SK-N-MC (cell line): Measurements from ENCODE around the gene ALDH3B2.

Experiments used
- DNase-seq: peaks from one replicate; pipeline ENCODE4 v3.0.0-alpha.2; 2011; ENCODE audit warnings: low read depth, low spot score
- H3K27ac ChIP-seq: fragments of 200-600 bp; sonication (generic); 2 replicates; pipeline ENCODE4 v1.5.1; 2016; ENCODE audit warnings: mixed run types
- H3K36me3 ChIP-seq: fragments of 200-600 bp; sonication (generic); 2 replicates; pipeline ENCODE4 v1.6.1; 2017; ENCODE audit warnings: antibody characterized with exemption, low read length, mixed read lengths; ENCODE audit not compliant: insufficient read depth
- H3K4me3 ChIP-seq: fragments of 200-600 bp; sonication (generic); 2 replicates; pipeline ENCODE4 v1.5.1; 2016
- H3K9ac ChIP-seq: fragments of 200-600 bp; sonication (generic); 2 replicates; pipeline ENCODE4 v1.8.0; 2017; ENCODE audit warnings: mixed run types, mixed read lengths; ENCODE audit not compliant: insufficient read length
- H3K9me3 ChIP-seq: fragments of 200-600 bp; sonication (generic); 2 replicates; pipeline ENCODE4 v1.6.1; 2017; ENCODE audit warnings: low read depth, mild to moderate bottlenecking, antibody characterized with exemption, low read length, moderate library complexity, mixed read lengths
- EZH2 ChIP-seq: fragments of 200-600 bp; sonication (generic); IDR thresholded peaks from one replicate; pipeline ENCODE4 v1.6.1; 2017; ENCODE audit warnings: antibody characterized with exemption
- FOXP2 ChIP-seq: optimal IDR thresholded peaks from 2 replicates; pipeline ENCODE3; 2011; ENCODE audit warnings: mild to moderate bottlenecking, moderate library complexity; ENCODE audit not compliant: insufficient read depth; ENCODE audit errors: extremely low read length, control extremely low read depth
- POLR2AphosphoS5 ChIP-seq: IDR thresholded peaks from 2 replicates; pipeline ENCODE4 v1.6.1; 2012; ENCODE audit warnings: mild to moderate bottlenecking, low read depth, low read length, borderline replicate concordance

The ALDH3B2 gene

GRCh38 chr11:67700548-67701262 is 26.3 kb upstream of the ALDH3B2 start:
- DNase-seq, result no peak
- H3K9me3 ChIP-seq, result no peaks in the 10 kb centered on the region
- no peak overlapping the region for H3K4me3 ChIP-seq
- TF ChIP-seq FOXP2, result no peak
- no peak for TF ChIP-seq EZH2
- TF ChIP-seq POLR2AphosphoS5, result no peak
- no peak overlapping the region for H3K27ac ChIP-seq
- no peak overlapping the region for H3K9ac ChIP-seq
- H3K36me3 ChIP-seq, result no peaks in the 10 kb centered on the region

GRCh38 chr11:67700141-67700540 is 25.7 kb upstream of the ALDH3B2 start:
- TF ChIP-seq POLR2AphosphoS5 (no peak), EZH2 (no peak), FOXP2 (no peak)
- no peak for DNase-seq
- Histone ChIP-seq H3K9me3 (no peaks in the 10 kb centered on the region), H3K27ac (no peak overlapping the region), H3K9ac (no peak overlapping the region), H3K36me3 (no peaks in the 10 kb centered on the region), H3K4me3 (no peak overlapping the region)

GRCh38 chr11:67699521-67699920 is 25.1 kb upstream of the ALDH3B2 start:
- TF ChIP-seq EZH2, result no peak
- TF ChIP-seq FOXP2, result no peak
- no peak for TF ChIP-seq POLR2AphosphoS5
- no peak for DNase-seq
- Histone ChIP-seq H3K4me3 (no peak overlapping the region), H3K9ac (no peak overlapping the region), H3K27ac (no peak overlapping the region), H3K36me3 (no peaks in the 10 kb centered on the region), H3K9me3 (no peaks in the 10 kb centered on the region)

GRCh38 chr11:67698247-67698646 is 23.8 kb upstream of the ALDH3B2 start:
- no peak overlapping the region for H3K27ac ChIP-seq
- DNase-seq, result no peak
- no peaks in the 10 kb centered on the region for H3K36me3 ChIP-seq
- H3K4me3 ChIP-seq, result no peak overlapping the region
- no peak overlapping the region for H3K9ac ChIP-seq
- TF ChIP-seq FOXP2 (no peak), EZH2 (no peak), POLR2AphosphoS5 (no peak)
- no peaks in the 10 kb centered on the region for H3K9me3 ChIP-seq

- no peak for DNase-seq
- Histone ChIP-seq H3K9ac (no peak overlapping the region), H3K27ac (no peak overlapping the region), H3K36me3 (no peaks in the 10 kb centered on the region), H3K9me3 (no peaks in the 10 kb centered on the region), H3K4me3 (no peak overlapping the region)
- TF ChIP-seq FOXP2 (no peak), POLR2AphosphoS5 (no peak), EZH2 (no peak)
Measured at GRCh38 chr11:67697846-67698245, 23.4 kb upstream of the ALDH3B2 start.

- H3K4me3 ChIP-seq, result no peak overlapping the region
- no peaks in the 10 kb centered on the region for H3K9me3 ChIP-seq
- H3K9ac ChIP-seq, result no peak overlapping the region
- TF ChIP-seq EZH2, result no peak
- TF ChIP-seq FOXP2, result no peak
- no peak for TF ChIP-seq POLR2AphosphoS5
- no peak for DNase-seq
- no peak overlapping the region for H3K27ac ChIP-seq
- no peaks in the 10 kb centered on the region for H3K36me3 ChIP-seq
Measured at GRCh38 chr11:67696998-67697397, 22.6 kb upstream of the ALDH3B2 start.

GRCh38 chr11:67695606-67696005 is 21.2 kb upstream of the ALDH3B2 start:
- DNase-seq, result no peak
- TF ChIP-seq POLR2AphosphoS5, result no peak
- no peak for TF ChIP-seq EZH2
- no peak for TF ChIP-seq FOXP2
- Histone ChIP-seq H3K9me3 (no peaks in the 10 kb centered on the region), H3K4me3 (no peak overlapping the region), H3K9ac (no peak overlapping the region), H3K27ac (no peak overlapping the region), H3K36me3 (no peaks in the 10 kb centered on the region)

GRCh38 chr11:67694875-67695555 is 20.6 kb upstream of the ALDH3B2 start:
- Histone ChIP-seq H3K36me3 (no peaks in the 10 kb centered on the region), H3K27ac (no peak overlapping the region), H3K9ac (no peak overlapping the region), H3K4me3 (no peak overlapping the region), H3K9me3 (no peaks in the 10 kb centered on the region)
- DNase-seq, result no peak
- TF ChIP-seq EZH2 (no peak), FOXP2 (no peak), POLR2AphosphoS5 (no peak)
